Esophagus mucosa (tissue), 1 donor: ENCODE data around the gene PDE3B. TPM values are rescaled to one million over a fixed set of nuclear protein-coding genes. Genes with fewer than 3 reads are reported as not detected.
"Not testable (repeated sequence)": the region's sequence is repeated elsewhere in the genome, so short reads cannot be mapped to it uniquely, and the experiment has no call there.

Experiments
- ATAC-seq: fragments of 200-7000 bp; cut with Tn5 transposase; one replicate; pipeline ENCODE4 v1.9.1; 2020
- total RNA-seq: library from RNA; stranded (reverse); gene quantifications from one replicate; pipeline ENCODE4 v1.2.4, GENCODE V29; 2023
- donor health status: DM: yes; HTN: yes; CAD: no.

PDE3B gene
- total RNA-seq, 1 donor from 2014 or later, result 0.44 TPM

GRCh38 chr11:14642453-14642852 lies 1.2 kb upstream of the PDE3B start:
- ATAC-seq, result no peak

GRCh38 chr11:14642873-14643696 lies 519 bp upstream of the PDE3B start:
- no peak for ATAC-seq

- peak; percentile 65 for ATAC-seq
Measured at GRCh38 chr11:14644226-14645014, 816 bp downstream of the PDE3B start.

- no peak for ATAC-seq
Measured at GRCh38 chr11:14645015-14645912, 1.7 kb downstream of the PDE3B start.

- no peak for ATAC-seq
Measured at GRCh38 chr11:14645985-14646900, 2.6 kb downstream of the PDE3B start.

GRCh38 chr11:14650064-14650463 lies 6.5 kb downstream of the PDE3B start:
- ATAC-seq, result no peak

GRCh38 chr11:14653090-14653489 lies 9.5 kb downstream of the PDE3B start:
- no peak for ATAC-seq

- no peak for ATAC-seq
Measured at GRCh38 chr11:14655435-14655834, 11.8 kb downstream of the PDE3B start.

DNA sequence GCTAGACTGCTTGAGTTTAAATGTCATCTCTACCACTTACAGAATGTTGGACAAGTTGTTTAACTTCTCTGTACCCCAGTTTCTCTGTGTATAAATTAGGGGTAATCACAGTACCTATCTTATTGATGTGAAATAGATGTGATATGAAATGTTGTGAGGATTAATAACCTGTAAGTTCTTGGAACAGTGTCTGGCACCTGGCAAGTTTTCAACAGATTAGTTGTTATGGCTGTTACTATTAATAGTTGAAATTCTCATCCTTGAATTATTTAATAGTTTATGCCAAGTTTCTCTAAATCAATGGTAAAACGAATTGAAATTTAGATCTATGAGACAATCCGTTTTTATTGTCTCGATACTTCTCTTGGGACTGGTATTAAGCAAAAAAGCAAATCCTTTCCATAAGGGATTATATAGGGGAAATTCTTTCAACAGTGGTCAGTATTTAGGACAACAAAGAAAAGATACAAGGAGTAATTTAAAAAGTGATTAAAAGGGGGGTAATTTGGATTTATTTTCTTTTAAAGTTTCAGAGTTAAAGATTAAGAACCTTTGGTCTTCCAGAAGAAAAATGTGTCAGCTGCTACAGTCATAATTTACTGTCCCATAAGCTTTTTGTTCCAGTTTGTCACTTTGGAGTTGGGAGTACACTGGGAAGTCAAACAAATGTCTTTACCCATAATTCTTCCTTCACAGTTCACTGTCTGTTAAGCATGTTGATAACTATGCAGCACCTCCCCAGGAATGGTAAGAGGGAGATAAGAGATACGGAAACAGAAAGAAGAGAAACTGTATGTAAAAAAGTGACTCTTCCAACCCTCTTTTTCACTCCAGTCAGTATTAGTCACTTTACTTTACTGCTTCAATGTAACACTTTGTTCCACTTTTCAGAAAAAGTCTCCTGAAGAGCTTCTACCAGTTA lies 13.2 kb downstream of the PDE3B start:
- ATAC-seq, result no peak

GRCh38 chr11:14657841-14658240 lies 14.2 kb downstream of the PDE3B start:
- ATAC-seq, result no peak

DNA sequence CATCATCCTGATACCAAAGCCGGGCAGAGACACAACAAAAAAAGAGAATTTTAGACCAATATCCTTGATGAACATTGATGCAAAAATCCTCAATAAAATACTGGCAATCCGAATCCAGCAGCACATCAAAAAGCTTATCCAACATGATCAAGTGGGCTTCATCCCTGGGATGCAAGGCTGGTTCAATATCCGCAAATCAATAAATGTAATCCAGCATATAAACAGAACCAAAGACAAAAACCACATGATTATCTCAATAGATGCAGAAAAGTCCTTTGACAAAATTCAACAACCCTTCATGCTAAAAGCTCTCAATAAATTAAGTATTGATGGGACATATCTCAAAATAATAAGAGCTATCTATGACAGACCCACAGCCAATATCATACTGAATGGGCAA lies 21.3 kb downstream of the PDE3B start:
- ATAC-seq, result not testable (repeated sequence)

GRCh38 chr11:14667329-14667728 lies 23.7 kb downstream of the PDE3B start:
- not testable (repeated sequence) for ATAC-seq

DNA sequence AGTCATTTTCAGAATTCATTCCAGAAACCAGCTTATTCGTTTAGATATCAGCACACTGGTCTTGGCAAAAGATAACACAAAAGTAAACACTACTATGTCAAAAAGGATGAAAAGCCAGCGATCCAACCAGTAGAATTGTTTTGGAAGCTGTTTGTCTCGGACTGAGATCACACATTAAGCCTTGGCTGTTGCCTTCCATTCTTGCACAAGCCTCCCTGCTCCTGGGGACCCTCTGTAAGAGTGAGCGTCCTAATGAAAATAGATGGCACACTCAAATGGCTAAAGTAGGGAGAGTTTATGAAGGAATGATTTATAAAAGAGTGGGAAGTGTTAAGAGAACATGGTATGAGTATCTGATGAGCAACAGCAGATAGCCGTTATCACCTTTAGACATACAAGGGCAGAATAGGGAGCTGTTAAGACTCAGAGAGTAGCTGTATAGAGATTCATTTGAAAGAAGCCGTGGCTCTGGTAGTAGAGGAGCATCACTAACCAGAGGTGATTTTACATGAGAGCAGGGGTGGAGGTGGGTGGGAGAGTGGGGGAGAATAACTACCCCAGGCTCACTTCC lies 25.2 kb downstream of the PDE3B start:
- ATAC-seq, result no peak

DNA sequence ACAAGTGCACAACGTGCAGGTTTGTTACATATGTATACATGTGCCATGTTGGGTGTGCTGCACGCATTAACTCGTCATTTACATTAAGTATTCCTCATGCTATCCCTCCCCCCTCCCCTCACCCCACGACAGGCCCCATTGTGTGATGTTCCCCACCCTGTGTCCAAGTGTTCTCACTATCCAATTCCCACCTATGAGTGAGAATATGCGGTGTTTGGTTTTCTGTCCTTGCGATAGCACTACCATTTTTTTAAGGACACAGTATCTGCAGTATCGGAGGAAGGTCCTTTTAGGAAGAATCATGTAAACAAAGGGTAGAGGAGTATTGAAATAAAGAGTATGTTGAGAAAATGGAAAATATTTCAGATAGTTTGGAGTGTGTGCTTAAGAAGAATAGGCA lies 25.9 kb downstream of the PDE3B start:
- no peak for ATAC-seq

GRCh38 chr11:14669958-14670357 lies 26.4 kb downstream of the PDE3B start:
- no peak for ATAC-seq

DNA sequence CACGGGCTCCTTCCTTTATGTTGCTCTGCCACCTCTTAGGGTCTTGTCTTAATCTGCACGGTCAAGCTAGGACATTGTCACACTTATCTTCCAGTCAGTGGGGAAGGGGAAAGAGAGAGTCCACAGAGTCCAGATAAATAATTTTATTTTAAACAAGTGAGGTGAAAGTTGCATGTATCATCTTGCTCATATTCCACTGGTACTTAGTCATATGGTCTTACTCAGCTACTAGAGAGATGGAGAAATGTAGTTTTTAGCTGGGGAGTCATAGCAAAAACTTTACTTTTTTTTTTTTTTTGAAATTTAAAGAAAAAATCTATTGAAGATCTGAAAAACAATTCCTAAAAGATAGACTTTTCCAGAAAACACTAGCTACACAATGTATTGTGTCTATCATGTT lies 29.0 kb downstream of the PDE3B start:
- ATAC-seq, result no peak

DNA sequence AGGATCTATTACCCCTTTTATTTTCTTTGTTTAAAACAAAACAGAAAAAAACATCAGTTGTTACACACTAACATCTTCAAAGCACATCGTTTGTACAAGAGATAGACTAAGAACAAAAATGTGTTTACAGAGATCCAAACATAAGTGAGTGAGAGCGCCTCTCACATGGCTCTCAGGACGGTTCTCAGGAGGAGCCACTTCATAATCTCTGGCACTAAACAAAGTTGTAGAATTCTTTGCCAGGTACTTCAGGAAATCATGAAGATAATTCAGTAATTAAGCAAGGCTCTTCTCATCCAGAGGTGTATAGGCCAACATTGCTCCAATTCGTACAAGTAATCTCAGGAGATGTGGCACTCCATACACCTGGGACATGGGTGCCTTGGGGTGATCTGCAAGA lies 29.8 kb downstream of the PDE3B start:
- no peak for ATAC-seq

- ATAC-seq, result no peak
Measured at GRCh38 chr11:14673824-14674405, 30.3 kb downstream of the PDE3B start.

DNA sequence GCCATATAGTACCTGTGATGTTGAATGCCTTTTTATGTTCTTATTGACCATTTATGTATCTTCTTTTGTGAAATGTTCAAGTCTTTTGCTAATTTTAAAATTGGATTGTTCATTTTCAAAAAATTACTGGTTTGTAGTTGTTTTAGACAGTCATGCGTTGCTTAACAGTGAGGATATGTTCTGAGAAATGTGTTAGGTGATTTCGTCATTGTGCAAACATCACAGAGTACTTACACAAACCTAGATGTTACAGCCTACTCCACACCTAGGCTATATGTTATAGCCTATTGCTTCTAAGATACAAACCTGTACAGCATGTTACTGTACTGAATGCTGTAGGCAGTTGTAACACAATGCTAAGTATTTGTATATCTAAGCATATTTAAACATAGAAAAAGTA lies 32.5 kb downstream of the PDE3B start:
- ATAC-seq, result no peak

DNA sequence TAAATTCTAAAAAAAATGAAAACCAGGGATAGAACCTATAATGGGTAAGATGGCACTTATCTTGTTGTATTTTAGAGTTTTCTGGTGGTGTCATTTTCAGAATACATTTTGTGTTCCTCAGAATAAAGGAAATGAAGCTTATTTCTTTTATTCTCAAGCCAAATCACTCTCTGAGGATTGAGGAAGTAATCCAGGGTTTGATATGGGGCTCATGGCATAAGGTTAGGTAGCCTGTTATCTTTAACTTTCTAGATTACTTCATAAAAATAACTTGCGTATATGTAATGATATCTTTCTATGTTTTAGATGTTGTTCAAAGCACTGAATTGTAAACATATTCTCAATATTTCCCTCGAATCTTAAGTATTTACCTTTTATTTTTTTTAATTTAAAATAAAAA lies 33.5 kb downstream of the PDE3B start:
- ATAC-seq, result no peak
